Neutrophil (primary cell): ENCODE data around the gene TEKT4.
"Not testable (repeated sequence)": the region's sequence is repeated elsewhere in the genome, so short reads cannot be mapped to it uniquely, and the experiment has no call there.

Experiments
- H3K27ac ChIP-seq: fragments of 200-600 bp; sonication (generic); 2 replicates; pipeline ENCODE4 v1.5.1; 2016; ENCODE audit warnings: mild to moderate bottlenecking, moderate library complexity
- H3K27me3 ChIP-seq: fragments of 200-600 bp; sonication (generic); 2 replicates; pipeline ENCODE4 v1.6.0; 2016; ENCODE audit warnings: mild to moderate bottlenecking
- H3K36me3 ChIP-seq: fragments of 200-600 bp; sonication (generic); 2 replicates; pipeline ENCODE4 v1.5.1; 2017
- H3K4me1 ChIP-seq, 2 experiments: fragments of 200-600 bp in 1 of 2; sonication (generic) in 1 of 2; 1 replicate in 1 of 2; 2 replicates in 1 of 2; pipeline versions ENCODE4 v1.5.1 to v1.6.1; 2013 to 2016; ENCODE audit warnings: low read depth in 1 of 2, low read length in 1 of 2, mild to moderate bottlenecking in 1 of 2, moderate library complexity in 1 of 2; ENCODE audit not compliant: control insufficient read depth in 1 of 2, insufficient read depth in 1 of 2
- H3K4me3 ChIP-seq, 2 experiments: fragments of 200-600 bp in 1 of 2; sonication (generic) in 1 of 2; 1 replicate in 1 of 2; 2 replicates in 1 of 2; pipeline ENCODE4 v1.5.1; 2013 to 2016; ENCODE audit warnings: low read depth in 1 of 2, low read length in 1 of 2, mild to moderate bottlenecking in 1 of 2, moderate library complexity in 1 of 2
- H3K9me3 ChIP-seq: fragments of 200-600 bp; sonication (generic); 2 replicates; pipeline ENCODE4 v1.5.1; 2016
- TF ChIP-seq, protein P1 (sequence below): fragments of 200-600 bp; sonication (generic); IDR thresholded peaks from 2 replicates; pipeline ENCODE4 v1.5.1; 2016; ENCODE audit warnings: antibody characterized with exemption

The TEKT4 gene

DNA sequence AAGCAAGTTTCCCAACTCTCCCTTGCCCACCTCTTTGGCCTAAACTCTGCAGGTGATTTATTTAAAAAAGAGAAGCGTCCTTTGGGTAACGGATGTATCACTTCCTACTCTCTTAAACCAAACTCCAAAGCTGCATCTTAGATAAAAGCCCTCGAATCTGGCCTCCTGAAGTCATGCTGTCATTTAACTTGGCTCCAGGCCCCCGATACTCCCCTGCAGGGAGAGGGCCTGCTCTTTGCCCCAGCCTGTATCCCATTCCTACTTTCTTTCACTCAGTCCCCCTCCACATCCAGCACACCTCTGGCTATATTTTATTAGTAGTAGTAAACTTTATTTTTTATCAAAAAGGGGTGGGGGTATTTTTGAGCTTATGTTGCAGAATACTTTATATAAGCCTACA lies 19.0 kb downstream of the TEKT4 start:
- Histone ChIP-seq H3K36me3 (no peaks in the 10 kb centered on the region), H3K4me1 (no peaks in the 10 kb centered on the region), H3K27ac (no peak overlapping the region), H3K4me3 (no peak overlapping the region), H3K27me3 (peaks cover 7% of the 10 kb centered on the region), H3K9me3 (no peaks in the 10 kb centered on the region)
- TF ChIP-seq, protein P1, sequence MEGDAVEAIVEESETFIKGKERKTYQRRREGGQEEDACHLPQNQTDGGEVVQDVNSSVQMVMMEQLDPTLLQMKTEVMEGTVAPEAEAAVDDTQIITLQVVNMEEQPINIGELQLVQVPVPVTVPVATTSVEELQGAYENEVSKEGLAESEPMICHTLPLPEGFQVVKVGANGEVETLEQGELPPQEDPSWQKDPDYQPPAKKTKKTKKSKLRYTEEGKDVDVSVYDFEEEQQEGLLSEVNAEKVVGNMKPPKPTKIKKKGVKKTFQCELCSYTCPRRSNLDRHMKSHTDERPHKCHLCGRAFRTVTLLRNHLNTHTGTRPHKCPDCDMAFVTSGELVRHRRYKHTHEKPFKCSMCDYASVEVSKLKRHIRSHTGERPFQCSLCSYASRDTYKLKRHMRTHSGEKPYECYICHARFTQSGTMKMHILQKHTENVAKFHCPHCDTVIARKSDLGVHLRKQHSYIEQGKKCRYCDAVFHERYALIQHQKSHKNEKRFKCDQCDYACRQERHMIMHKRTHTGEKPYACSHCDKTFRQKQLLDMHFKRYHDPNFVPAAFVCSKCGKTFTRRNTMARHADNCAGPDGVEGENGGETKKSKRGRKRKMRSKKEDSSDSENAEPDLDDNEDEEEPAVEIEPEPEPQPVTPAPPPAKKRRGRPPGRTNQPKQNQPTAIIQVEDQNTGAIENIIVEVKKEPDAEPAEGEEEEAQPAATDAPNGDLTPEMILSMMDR: no peak

DNA sequence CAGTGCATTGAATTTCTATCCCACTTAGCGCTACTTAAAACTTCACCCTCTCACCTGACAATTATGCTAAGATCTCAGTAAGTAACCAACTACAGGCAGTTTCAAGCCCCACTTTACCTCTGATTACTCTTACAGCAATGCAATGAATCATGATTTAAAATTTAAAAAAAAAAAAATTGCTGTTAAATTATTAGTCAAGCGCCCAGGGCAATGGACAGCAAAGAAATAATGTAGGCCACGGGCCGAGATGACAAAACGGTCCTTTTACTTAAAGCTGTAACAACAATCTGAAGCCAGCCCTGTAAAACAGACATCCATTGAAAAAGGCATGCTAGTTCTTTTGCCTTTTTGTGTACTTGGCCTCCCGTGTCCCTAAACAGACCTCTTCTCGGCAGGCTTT lies 24.0 kb downstream of the TEKT4 start:
- H3K4me3 ChIP-seq, H3K27ac ChIP-seq, H3K27me3 ChIP-seq, H3K4me1 ChIP-seq, H3K36me3 ChIP-seq, H3K9me3 ChIP-seq: not testable (repeated sequence)

DNA sequence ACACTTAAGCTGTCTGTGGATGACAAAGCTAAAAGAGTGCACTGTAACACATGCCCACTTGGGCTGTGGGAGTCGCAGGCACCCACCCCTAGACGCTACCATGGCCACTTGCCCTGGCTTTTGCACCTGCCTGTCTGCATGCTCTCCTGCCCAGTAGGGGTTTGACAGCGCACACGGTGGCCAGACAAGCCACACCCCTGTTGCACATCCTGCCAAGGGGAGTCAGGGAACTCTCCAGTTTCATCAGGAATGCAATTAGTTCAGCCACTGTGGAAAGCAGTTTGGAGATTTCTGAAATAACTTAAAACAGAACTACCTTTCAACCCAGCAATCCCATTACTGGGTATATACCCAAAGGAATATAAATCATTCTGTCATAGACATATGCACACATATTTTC lies 35.7 kb downstream of the TEKT4 start:
- not testable (repeated sequence) for H3K27me3 ChIP-seq, H3K4me3 ChIP-seq, H3K36me3 ChIP-seq, H3K9me3 ChIP-seq, H3K27ac ChIP-seq, H3K4me1 ChIP-seq

DNA sequence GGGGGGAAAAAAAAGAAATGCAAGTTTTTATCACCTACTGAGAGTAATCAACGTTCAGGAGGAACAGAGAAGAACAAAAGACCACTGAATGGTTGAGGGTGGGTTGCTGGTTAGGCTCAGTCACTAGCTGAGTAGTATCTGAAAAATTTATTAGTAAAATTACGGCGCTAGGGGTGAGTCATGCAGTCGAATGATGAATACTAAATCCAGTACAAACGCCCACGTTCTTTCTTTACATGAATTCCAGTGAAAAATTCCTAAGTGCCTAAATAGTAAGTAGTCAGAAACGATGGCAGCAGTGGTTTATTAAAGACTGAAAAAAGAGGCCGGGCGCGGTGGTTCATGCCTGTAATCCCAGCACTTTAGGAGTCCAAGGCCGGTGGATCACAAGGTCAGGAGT lies 52.0 kb downstream of the TEKT4 start:
- Histone ChIP-seq H3K9me3 (no peaks in the 10 kb centered on the region), H3K27me3 (no peaks in the 10 kb centered on the region)
- TF ChIP-seq, protein P1: no peak

DNA sequence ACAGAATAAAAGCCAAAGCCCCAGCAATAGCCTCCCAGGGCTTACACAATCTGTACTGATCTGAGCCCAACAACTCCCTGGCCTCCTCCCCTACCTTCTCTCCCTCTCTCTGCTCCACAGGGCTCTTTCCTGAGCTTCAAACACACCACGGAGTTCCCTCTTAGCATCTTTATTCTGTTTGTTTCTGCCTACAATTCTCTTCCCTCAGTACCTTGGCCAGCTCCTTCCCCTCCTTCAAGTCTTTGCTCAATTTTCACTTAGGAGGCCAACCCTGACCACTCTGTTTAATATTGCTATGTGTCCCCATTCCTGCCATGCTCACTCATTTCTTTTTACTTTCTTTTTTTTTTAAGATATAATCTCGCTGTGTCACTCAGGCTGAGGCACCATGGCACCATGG lies 53.8 kb downstream of the TEKT4 start:
- H3K36me3 ChIP-seq, H3K9me3 ChIP-seq, H3K27me3 ChIP-seq, H3K4me1 ChIP-seq, H3K4me3 ChIP-seq, H3K27ac ChIP-seq: not testable (repeated sequence)

More for the DNA sequence above, 52.0 kb downstream of the TEKT4 start:
- Histone ChIP-seq H3K36me3 (no peaks in the 10 kb centered on the region), H3K27ac (no peak overlapping the region), H3K4me1 (no peaks in the 10 kb centered on the region), H3K4me3 (no peak overlapping the region)
